ENCODE results near the gene MRPS27.

DNA sequence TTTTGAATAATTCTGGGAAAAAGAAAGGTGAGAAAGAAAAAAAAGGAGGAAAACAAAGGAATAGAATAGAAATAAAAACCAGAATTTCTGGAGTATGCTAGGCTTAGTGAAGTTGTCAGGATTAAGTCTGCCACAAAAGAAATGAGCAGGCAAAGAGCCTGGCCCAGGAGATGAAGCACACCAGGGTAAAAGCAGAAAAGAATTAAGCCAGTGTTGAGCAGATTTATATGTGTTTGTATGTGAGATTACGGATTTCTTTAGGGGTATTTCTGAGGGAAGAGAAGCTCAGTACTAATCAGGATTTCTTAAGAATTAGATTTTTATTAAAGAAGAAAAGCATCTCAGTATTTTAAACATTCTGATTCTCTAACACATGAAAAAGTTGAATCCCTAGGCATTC lies 74.5 kb downstream of the MRPS27 start:
- TF ChIP-seq, protein P1, sequence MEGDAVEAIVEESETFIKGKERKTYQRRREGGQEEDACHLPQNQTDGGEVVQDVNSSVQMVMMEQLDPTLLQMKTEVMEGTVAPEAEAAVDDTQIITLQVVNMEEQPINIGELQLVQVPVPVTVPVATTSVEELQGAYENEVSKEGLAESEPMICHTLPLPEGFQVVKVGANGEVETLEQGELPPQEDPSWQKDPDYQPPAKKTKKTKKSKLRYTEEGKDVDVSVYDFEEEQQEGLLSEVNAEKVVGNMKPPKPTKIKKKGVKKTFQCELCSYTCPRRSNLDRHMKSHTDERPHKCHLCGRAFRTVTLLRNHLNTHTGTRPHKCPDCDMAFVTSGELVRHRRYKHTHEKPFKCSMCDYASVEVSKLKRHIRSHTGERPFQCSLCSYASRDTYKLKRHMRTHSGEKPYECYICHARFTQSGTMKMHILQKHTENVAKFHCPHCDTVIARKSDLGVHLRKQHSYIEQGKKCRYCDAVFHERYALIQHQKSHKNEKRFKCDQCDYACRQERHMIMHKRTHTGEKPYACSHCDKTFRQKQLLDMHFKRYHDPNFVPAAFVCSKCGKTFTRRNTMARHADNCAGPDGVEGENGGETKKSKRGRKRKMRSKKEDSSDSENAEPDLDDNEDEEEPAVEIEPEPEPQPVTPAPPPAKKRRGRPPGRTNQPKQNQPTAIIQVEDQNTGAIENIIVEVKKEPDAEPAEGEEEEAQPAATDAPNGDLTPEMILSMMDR (IDR thresholded peaks at IDR 0.05), result no peak
- TF ChIP-seq POLR2A (IDR thresholded peaks at IDR 0.05), result no peak
